Neural progenitor cell (in vitro differentiated cells): ENCODE measurements around the gene ARG2.

Source experiments
- CTCF ChIP-seq: fragments of 200-600 bp; sonication (generic); IDR thresholded peaks from 2 replicates; pipeline ENCODE4 v1.5.1; 2017; ENCODE audit warnings: antibody characterized with exemption, mild to moderate bottlenecking
- EZH2 ChIP-seq: fragments of 200-600 bp; sonication (generic); IDR thresholded peaks from 2 replicates; pipeline ENCODE4 v1.6.1; 2017; ENCODE audit warnings: antibody characterized with exemption, mild to moderate bottlenecking, moderate library complexity

GRCh38 chr14:67644428-67644827, 24.7 kb downstream of the ARG2 start:
- no peak for TF ChIP-seq CTCF
- no peak for TF ChIP-seq EZH2
